Measurements from ENCODE around the gene LKAAEAR1.

- TF ChIP-seq POLR2A (IDR thresholded peaks at IDR 0.05) = no peak
- TF ChIP-seq, protein P1, sequence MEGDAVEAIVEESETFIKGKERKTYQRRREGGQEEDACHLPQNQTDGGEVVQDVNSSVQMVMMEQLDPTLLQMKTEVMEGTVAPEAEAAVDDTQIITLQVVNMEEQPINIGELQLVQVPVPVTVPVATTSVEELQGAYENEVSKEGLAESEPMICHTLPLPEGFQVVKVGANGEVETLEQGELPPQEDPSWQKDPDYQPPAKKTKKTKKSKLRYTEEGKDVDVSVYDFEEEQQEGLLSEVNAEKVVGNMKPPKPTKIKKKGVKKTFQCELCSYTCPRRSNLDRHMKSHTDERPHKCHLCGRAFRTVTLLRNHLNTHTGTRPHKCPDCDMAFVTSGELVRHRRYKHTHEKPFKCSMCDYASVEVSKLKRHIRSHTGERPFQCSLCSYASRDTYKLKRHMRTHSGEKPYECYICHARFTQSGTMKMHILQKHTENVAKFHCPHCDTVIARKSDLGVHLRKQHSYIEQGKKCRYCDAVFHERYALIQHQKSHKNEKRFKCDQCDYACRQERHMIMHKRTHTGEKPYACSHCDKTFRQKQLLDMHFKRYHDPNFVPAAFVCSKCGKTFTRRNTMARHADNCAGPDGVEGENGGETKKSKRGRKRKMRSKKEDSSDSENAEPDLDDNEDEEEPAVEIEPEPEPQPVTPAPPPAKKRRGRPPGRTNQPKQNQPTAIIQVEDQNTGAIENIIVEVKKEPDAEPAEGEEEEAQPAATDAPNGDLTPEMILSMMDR (IDR thresholded peaks at IDR 0.05) = no peak
Measured at GRCh38 chr20:64093013-64093503, 8.9 kb upstream of the LKAAEAR1 start.

Measured in breast epithelium (tissue), 3 donors.